ENCODE results near the gene IL16. TPM values are rescaled to one million over a fixed set of nuclear protein-coding genes. Genes with fewer than 3 reads are reported as not detected.
A peak's percentile ranks its signal among the peaks of the same experiment; 100 is the strongest.

The IL16 gene
- total RNA-seq, 1 donor from 2014 or later, result 16.5 TPM

DNA sequence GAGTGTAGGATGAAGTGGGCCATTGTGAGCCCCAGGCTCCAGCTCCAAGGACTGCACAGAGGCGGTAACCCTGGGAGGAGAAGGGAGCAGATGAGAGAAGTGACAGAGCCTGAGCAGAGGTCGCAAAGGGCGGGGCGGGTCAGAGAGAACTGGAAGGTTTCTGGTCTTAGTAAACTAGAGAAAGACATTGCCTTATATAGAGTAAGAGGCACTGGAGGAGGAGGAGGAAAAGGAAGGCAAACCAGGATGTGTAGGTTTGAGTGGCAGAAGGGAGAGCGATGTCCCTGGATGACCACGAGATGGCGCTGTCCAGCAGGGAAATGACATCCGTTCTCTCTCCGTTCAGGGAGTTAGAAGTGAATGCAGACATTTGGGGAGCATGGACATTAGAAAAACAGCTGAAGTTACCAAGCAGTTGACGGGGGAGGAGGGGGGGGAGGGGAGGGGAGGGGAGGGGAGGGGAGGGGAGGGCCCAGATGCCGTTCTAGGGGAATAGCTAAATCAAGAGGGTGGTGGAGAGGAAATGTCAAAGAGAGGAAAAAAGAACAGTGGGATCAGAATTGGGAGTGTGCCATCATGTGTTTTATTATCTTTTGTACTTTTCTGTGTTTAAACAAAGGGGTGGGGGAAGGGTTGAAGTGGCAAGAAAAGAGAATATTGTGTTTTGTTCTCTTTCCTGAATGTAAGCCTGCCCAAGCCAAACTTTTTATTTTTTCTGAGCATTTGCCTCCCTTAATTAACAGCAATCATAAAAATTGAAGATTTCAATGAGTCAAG, 78.4 kb downstream of the IL16 start:
- DNase-seq (ENCODE audit: low spot score), result peak; percentile 75

DNA sequence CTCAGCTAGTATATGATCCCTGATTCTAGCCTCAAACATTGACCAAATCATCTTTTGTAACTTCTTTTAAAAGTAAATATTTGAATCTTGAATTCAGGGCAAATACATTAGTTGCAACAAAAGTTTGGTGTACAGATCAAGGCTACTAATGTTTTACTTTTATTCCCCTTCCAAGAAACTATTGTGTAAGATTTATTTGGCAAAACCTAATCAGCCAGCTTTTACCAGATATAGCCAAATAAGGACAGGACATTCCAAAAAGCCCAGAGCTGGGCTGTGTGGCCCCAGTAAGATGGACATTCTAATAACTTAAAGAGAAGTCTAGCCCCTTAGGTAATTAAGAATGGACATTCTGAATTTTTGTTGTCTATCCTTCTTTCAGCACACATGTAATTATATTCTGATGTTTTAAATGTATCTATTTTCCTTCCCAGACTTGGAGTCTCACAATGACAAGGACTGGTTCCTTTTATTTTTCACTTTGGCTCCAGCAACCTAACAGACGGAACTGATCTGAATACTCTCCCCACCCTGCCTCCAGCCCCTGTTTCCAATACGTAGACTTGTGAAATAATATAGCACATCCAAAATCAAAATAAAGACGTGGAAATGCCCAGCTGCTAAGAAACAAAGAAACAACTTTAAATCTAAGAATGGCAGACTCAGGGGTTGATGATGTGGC, 79.2 kb downstream of the IL16 start:
- DNase-seq (ENCODE audit: low spot score), result no peak

DNA sequence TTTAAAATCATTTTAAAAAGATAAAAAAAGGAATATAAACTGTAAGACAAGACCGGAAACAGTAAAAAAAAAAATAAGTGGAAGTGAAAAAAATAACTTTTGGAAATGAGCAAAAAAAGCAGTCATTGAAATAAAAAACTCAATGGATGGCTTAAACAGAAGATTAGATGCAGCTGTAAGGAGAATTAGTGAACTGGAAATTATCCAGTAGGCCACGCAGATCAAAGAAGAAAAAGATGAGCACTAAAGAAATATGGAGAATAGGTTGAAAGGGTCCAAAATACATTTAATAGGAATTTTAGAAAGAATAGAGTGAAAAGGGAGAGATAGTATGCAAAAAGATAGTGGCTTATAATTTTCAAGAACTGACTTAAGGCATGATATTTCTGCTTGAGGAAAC, 80.3 kb downstream of the IL16 start:
- no peak for DNase-seq (ENCODE audit: low spot score)

DNA sequence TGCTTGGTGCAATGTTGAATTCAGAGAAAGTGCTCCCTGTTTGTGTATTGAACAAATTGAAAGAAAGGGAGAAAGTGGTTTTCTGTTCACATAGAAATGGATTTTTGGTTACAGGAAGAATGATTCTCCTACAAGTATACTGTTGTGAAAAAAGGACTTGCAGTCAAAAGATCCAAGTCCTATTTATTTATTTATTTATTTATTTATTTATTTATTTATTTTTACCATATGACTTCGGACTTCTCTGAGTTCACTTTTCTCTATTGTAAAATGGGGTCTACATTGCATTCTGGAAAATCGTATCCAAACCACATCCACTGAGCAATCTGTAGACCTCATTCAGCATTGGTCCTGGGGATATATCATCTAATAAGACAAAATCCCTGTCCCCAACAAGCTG, 81.2 kb downstream of the IL16 start:
- no peak for DNase-seq (ENCODE audit: low spot score)

DNA sequence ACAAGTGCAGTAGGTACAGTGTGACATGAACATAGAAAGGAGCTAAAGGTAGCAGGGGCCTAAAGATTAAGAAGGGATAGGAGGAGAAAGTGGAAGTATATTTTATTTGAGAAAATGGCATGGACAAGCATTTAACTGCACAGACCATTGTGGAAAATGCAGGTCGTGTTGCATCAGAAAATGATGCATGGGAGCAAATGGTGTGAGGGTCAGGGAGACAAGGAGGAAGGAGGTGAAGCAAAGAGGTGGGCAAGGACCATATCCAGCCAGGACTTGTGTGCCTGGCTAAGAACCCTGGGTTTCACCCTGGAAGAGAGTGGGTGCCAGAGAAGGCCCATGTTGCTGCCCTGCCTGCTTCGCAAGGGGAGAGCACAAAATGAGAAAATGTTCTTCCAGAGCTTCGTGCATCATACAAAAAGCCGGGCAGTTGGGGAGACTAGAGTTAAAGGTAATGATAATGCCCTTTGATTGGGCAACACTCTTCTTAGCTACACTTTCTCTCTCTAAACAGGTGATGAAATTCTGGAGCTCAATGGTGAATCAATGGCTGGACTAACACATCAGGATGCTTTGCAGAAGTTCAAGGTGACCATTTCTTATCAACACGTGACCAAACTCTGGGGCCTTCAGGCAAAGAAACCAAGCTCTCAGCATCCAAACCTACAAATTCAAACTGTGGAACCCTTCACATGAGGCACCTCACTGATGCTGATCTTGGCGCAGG, 81.8 kb downstream of the IL16 start:
- DNase-seq (ENCODE audit: low spot score), result no peak

DNA sequence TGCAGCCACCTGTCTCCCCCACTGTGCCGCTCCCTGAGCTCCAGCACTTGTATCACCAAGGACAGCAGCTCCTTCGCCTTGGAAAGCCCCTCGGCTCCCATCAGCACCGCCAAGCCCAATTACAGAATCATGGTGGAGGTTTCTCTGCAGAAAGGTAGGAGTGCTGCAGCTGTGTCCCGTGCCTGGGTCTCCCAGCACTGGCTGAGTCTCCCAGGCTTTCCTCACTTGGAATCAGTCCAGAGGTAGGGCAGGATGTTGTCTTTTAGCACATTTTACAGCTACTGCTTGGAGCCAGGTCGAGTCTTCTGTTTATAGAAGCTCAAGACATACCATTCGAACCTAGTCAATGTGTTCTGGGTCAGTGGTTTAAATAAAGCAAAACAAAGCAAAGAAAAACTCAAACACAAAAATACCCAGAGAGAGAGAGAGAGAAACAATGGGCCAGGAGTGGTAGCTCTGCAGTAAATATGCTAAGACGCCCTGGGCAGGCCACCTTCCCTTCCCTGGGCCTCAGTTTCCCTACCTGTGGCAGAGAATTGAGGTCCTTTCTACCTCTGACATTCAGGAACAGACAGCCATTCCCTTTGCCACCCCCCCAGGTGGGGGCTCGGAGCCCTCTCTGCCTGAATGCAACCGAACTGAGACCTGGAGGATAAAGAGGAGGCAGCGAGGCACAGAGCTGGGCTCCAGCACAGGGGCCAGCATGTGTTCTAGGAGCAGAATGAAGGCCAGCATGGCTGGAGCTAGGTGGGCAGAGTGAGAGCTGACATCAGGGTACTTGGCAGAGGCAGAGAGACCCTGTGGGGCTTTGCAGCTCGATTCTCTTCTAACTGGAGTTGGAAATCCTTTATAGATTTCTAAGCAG, 83.2 kb downstream of the IL16 start:
- no peak for DNase-seq (ENCODE audit: low spot score)

DNA sequence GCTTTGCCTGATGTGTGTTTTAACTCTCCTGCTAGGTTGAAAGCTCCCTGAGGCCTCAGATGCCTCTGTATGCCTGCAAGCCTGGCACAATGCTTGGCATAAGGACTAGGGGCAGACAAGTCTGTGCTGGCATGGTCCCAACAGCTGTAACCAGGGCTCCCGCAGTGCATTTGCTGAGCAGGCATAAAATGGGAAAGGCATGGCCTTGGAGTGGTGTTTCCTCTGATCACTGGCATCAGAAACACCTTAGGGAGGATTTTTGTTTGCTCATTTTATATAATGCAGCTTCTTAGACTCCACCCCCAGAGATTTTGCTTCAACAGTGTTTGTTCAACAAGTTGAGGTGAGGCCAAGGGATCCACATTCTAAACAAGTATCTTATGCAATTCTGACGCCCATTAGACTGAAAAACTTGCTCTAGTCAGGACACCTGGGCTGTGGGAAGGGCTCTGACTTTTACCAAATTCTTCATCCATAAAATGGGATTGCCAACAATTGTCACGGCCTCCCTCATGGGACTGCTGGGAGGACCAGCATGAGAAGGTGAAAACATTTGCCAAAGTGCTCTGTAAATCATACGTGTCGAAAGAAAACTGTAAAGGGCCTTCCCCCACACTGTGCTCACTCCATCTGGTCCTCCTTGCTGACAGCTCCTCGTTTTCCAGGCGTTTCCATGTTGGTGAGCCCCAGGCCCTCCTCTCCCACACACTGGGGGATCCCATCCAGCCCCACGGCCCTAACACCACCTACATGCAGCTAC, 84.2 kb downstream of the IL16 start:
- no peak for DNase-seq (ENCODE audit: low spot score)

DNA sequence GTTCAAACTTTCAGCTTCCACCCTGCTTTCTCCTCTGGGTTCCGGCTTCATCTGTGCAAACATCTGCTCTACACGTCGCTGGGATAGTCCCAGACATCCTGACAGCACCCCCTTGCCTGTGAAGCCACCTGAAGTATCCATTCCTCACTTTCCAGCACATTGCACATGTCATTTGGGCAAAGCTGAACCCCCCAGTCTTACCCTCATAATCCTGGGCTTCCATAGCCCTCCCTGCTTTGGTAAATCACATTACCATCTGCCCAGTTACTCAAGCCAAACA, 84.7 kb downstream of the IL16 start:
- DNase-seq (ENCODE audit: low spot score), result no peak

DNA sequence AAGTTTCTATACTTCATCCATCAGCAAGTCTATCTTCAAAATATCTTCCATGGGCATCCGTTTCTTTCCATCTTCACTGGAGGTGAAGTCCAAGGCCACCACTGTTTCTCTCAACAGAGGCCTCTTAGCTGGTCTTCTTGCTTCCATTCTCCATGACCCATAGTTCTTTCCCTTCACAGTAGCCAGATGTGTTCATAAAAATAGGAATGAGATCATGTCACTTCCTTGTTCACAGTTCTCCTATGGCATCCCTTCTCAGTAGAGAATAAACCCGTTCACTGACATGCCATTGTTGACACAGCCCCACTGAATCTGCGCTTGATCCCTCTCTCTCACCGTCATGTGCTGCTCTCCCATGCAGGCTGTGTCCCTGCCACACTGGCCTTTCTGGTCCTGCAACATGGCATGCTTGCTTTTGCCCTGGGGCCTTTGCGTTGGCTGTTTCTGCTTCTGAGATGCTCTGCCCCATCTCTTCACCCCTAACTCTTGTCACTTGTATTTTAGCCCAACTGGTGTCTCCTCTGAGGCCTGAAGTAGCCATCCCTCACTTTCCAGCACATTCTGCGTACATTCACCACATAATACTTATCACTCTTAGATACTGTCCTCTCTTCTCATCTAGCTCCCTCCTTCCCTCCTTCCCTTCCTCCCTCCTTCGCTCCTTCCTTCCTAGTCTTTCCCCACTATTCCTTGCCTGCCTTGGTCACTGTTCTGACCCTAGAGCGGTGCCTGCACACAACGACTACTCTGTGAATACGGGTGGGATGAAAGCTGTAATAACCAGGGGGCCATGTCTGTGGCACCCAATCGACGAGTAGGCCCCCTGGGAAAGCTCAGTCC, 85.3 kb downstream of the IL16 start:
- no peak for DNase-seq (ENCODE audit: low spot score)

DNA sequence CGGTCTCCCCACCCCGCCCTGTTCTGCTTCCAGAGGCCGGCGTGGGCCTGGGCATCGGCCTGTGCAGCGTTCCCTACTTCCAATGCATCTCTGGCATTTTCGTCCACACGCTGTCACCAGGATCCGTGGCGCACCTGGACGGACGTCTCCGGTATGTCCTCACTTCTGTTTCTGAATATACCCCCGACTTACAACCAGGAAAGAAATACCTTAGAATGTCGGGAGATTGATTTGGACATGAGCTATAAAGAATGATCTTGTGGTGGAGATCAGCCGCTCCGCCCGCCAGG, 85.9 kb downstream of the IL16 start:
- no peak for DNase-seq (ENCODE audit: low spot score)

DNA sequence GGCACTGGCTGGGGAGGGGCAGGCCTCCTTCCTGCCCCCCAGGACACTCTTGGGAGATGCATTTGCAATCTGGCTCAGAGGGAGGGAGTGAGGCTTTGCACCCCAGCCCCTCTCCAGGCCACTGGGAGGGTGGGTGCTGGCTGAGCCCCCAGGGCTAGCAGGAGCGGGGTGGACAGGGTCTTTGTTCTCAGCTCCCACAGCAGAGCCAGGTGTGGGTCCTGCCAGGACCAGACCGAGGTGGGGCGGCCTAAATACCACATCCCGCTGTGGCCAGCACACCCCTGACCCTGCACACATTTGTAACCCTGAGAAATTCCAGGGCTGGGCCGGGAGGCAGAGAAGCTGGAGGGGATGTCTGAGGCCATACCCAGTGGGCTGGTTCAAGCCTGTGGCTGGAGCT, 86.2 kb downstream of the IL16 start:
- no peak for DNase-seq (ENCODE audit: low spot score)

DNA sequence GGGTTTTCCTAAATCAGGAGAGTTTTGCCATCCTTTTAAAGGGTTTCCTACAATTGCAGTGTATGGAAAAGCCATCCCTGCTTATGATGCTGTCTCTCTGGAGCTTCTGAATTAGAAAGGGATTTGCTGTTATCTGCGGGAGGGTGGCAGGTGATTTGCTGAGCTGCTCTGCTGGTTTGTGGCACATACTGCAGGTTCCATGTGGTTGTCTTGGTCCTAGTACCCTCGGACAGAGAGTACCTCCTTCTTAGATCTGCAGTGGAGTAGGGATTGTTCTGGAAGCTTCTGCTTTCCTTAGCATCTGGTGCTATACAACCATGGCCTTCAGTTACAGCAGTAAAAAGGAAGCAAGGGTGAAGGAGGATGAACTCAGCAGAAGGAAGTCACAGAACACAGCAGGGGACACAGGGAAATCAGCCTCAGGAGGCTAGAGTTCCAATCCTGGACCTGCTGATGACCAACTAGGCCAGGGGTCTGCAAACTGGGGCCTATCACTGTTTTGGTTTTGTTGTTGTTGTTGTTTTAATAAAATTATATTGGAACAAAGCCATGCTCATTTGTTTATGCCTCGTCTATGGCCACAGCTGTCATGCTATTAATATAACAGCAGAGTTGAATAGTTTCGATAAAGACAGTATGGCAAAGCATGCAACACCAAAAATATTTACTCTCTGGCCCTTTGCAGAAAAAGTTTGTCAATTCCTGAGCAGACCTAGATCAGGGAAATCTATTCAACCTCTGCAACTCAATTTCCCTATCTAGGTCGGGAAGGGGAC, 87.8 kb downstream of the IL16 start:
- DNase-seq (ENCODE audit: low spot score), result no peak

DNA sequence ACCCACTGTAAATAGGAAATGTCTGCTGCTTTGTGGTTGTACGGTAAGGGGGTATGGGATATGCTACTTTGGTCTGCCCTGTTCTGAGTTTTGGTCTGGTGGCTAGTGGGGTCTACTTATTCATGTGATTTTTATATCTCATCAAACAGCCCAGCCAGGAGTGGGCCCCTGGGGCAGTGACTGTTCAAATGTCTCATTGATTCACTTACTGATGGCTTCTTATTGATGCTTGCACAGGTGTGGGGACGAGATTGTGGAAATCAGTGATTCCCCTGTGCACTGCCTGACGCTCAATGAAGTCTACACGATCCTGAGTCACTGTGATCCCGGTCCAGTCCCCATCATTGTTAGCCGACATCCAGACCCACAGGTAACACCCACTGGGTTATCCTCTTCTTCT, 88.8 kb downstream of the IL16 start:
- DNase-seq (ENCODE audit: low spot score), result no peak

DNA sequence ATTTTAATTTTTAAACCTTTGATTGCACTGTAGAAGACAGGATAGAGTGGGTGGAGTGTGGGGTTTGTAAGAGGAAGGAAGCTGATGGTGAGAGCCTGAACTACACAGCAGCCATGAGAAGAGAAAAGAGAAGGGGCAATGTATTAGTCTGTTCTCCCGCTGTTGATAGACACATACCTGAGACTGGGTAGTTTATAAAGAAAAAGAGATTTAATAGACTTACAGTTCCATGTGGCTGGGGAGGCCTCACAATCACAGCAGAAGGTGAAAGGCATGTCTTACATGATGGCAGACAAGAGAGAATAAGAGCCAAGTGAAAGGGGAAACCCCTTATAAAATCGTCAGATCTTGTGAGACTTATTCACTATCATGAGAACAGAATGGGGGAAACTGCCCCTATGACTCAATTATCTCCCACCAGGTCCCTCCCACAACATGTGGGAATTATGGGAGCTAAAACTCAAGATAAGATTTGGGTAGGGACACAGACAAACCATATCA, 90.0 kb downstream of the IL16 start:
- DNase-seq (ENCODE audit: low spot score), result no peak

DNA sequence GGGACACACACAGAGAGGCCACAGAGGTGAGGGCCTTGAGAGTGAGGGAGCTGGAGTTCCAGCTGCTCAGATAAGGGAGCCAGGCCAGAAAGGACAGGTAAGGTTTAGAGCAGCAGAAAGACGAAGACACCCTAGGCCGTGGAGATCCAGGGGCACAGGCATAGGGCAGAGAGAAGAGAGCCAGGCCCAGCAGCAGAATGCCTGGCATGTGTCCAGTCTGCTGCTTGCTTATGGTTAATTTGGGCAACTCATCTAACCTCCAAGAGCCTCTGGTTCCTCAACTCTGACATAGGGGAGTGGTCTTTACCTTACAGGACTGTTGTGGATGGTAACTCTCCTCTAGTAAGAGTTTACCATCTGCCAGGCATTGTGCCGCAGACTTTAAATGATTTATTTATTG, 91.4 kb downstream of the IL16 start:
- no peak for DNase-seq (ENCODE audit: low spot score)

DNA sequence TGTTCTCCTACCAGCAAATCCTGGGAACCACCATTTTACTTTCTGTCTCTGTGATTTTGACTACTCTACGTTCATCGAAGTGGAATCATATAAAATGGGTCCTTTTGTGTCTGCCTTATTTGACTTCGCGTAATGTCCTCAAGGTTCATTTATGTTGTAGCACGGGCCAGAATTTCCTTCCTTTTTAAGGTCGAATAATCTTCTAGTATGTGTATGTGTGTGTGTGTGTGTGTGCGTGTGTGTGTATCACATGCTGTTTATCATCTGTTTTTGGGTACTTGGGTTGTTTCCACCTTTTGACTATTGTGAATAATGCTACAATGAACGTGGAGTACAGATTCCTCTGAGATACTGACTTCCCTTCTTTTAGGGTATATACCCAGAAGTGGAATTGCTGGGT, 91.9 kb downstream of the IL16 start:
- no peak for DNase-seq (ENCODE audit: low spot score)

DNA sequence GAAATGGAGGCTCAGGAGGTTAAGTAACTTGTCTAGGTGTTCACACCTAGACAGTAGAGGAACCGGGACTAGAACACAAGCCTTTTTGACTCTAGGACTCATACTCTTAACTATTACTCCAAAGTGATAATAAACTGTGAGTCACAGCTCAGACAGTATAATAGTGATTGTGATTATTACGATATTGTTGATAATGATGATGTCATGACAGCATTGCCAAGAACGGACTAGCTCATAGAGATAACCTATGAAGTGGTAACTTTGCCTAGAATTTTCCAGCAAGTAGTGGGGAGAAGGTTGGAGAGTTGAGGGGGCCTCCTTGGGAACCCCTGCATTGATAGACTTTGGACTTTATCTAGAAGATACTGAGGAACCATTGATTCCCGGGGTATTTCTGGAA, 93.2 kb downstream of the IL16 start:
- no peak for DNase-seq (ENCODE audit: low spot score)

DNA sequence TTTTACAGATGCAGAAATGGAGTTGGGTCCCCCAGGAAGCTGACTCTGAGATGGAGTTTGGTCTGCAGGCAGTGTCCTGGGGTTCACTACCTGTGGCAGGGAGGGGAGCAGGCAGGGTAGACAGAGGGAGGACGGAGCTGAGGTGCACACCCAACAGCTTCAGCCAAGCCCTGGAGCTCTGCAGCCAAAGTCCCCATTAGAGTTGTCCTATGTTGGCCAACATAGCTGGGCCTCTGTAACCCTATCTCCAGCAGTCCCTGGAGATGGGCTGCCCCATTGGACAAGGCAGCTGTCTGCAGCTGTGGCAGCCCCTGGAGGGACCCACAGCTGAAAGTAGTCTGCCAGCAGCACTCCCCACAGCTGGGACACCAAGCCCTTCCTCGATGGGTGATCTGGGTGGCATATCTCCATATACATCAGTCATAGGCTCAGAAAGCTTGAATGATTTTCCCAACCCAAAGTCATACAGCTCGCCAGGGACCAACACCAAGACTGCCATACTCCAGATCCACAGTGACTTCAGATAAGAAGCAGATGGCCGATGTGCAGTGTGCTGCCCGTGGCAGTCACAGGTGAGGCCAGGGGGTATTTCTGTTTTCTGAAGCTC, 95.3 kb downstream of the IL16 start:
- DNase-seq (ENCODE audit: low spot score), result no peak

DNA sequence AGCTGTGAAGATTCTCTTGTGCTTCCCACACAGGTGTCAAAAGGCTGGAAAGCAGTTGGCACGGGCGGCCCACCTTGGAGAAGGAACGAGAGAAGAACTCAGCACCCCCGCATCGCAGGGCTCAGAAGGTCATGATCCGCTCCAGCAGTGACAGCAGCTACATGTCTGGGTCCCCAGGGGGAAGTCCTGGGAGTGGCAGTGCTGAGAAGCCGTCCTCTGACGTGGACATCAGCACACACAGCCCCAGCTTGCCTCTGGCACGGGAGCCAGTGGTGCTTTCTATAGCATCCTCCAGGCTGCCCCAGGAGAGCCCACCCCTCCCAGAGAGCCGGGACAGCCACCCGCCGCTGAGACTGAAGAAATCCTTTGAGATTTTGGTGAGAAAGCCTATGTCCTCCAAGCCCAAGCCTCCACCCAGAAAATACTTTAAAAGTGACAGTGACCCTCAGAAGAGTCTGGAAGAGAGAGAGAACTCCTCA, 95.9 kb downstream of the IL16 start:
- no peak for DNase-seq (ENCODE audit: low spot score)
